Ishikawa (cell line): ENCODE data around the gene GATAD2B.

Experiments used
- CEBPB ChIP-seq: IDR thresholded peaks from 2 replicates; pipeline ENCODE4 v1.6.1; 2012
- EP300 ChIP-seq: IDR thresholded peaks from 2 replicates; pipeline ENCODE4 v1.6.1; 2012; ENCODE audit warnings: borderline replicate concordance
- MAX ChIP-seq: IDR thresholded peaks from 2 replicates; pipeline ENCODE4 v1.6.1; 2012
- NFIC ChIP-seq: IDR thresholded peaks from 2 replicates; pipeline ENCODE4 v1.6.1; 2012
- RAD21 ChIP-seq: IDR thresholded peaks from 2 replicates; pipeline ENCODE4 v1.6.1; 2012; ENCODE audit warnings: low read depth
- REST ChIP-seq: IDR thresholded peaks from 2 replicates; pipeline ENCODE4 v1.6.1; 2012; ENCODE audit warnings: low read depth, mild to moderate bottlenecking
- TCF12 ChIP-seq: IDR thresholded peaks from 2 replicates; pipeline ENCODE4 v1.6.1; 2012; ENCODE audit warnings: low read depth
- TEAD4 ChIP-seq: IDR thresholded peaks from 2 replicates; pipeline ENCODE4 v1.6.1; 2012
- YY1 ChIP-seq: IDR thresholded peaks from 2 replicates; pipeline ENCODE4 v1.6.1; 2012; ENCODE audit warnings: low read depth
- TF ChIP-seq, protein P1 (sequence below): IDR thresholded peaks from 2 replicates; pipeline ENCODE4 v1.6.1; 2012

GRCh38 chr1:153968408-153968807, 45.6 kb upstream of the GATAD2B start:
- TF ChIP-seq, protein P1, sequence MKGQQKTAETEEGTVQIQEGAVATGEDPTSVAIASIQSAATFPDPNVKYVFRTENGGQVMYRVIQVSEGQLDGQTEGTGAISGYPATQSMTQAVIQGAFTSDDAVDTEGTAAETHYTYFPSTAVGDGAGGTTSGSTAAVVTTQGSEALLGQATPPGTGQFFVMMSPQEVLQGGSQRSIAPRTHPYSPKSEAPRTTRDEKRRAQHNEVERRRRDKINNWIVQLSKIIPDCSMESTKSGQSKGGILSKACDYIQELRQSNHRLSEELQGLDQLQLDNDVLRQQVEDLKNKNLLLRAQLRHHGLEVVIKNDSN: no peak
- TF ChIP-seq CEBPB (no peak), REST (no peak), RAD21 (no peak), EP300 (no peak), TCF12 (no peak), MAX (no peak), TEAD4 (no peak), YY1 (no peak), NFIC (no peak)
